VCaP (cell line): ENCODE measurements around the gene CNKSR3.

ENCODE experiments used
- H3K27ac ChIP-seq: fragments of 450-650 bp; 2 replicates; pipeline ENCODE4 v1.5.1; 2017
- CTCF ChIP-seq: fragments of 450-650 bp; conservative IDR thresholded peaks from 2 replicates; pipeline ENCODE4 v1.5.1; 2017; ENCODE audit warnings: mild to moderate bottlenecking, moderate library complexity

The CNKSR3 gene

GRCh38 chr6:154356113-154356512 lies 154.4 kb downstream of the CNKSR3 start:
- no peak for TF ChIP-seq CTCF

GRCh38 chr6:154354265-154354777 lies 156.2 kb downstream of the CNKSR3 start:
- no peak overlapping the region for H3K27ac ChIP-seq
- TF ChIP-seq CTCF, result no peak

More at GRCh38 chr6:154356113-154356512, 154.4 kb downstream of the CNKSR3 start:
- no peak overlapping the region for H3K27ac ChIP-seq

GRCh38 chr6:154353626-154354025 lies 156.9 kb downstream of the CNKSR3 start:
- no peak for TF ChIP-seq CTCF
- no peak overlapping the region for H3K27ac ChIP-seq

GRCh38 chr6:154352898-154353585 lies 157.4 kb downstream of the CNKSR3 start:
- no peak for TF ChIP-seq CTCF
- H3K27ac ChIP-seq, result no peak overlapping the region

GRCh38 chr6:154350293-154350692 lies 160.2 kb downstream of the CNKSR3 start:
- no peak for TF ChIP-seq CTCF
- H3K27ac ChIP-seq, result no peak overlapping the region

- TF ChIP-seq CTCF, result no peak
Observed at GRCh38 chr6:154347981-154348380, 162.5 kb downstream of the CNKSR3 start.

GRCh38 chr6:154345811-154346210 lies 164.7 kb downstream of the CNKSR3 start:
- no peak overlapping the region for H3K27ac ChIP-seq
- TF ChIP-seq CTCF, result no peak

More at GRCh38 chr6:154347981-154348380, 162.5 kb downstream of the CNKSR3 start:
- no peak overlapping the region for H3K27ac ChIP-seq
